ENCODE measurements around the gene ABHD18.

DNA sequence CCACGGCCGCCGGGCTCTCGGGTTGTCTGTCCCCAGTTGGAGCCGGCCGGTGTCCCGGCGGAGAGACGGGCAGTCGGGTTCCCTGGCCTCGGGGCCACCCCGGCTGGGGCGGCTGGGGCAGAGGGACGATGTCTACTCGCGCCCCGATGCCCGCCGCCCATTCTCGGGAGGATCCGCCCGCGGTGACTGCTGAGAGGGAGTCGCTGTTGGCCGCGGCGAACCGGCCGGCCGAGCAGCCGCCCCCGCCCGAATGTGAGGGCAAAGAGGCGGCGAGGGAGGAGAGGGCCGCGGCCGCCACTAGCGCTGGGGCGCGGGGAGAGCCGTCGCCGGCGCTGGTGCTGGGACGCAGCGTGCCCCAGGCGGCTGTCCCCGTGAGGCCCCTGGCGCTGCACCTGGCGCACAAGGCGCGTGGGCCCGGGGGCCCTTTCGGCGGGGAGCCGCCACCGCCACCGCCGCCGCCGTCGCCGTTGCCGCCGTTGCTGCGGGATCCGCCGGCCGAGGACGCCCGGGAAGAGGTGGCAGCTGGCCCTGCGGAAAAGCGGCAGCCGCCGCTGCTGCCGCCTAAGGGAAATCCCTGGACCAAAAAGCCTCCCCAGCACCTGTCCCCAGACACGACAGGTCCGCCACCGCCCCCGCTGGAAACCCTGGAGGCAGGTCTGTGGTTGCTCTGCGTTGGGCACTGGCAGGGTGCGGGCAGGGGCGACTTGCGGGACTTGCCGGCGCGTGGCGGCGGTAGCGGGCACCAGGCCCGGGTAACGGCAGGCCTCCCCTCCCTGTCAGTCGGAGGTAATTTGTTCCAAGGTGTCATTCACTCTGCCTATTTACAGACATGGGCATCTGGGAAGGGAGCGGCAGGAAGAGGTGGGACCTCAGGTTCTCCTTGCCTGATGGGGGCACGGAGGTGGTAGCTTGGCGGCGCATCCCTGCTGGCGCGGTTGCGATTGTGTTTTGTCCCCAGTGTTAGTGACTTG lies 96.6 kb downstream of the ABHD18 start:
- peak; percentile 32 for TF ChIP-seq CTCF (IDR thresholded peaks at IDR 0.05; ENCODE audit: borderline replicate concordance, extremely low read depth, low read length, poor library complexity, severe bottlenecking)
- TF ChIP-seq EZH2 (IDR thresholded peaks at IDR 0.05; ENCODE audit: borderline replicate concordance, low read depth, low read length, severe bottlenecking): no peak
